Skeletal muscle satellite cell (primary cell): ENCODE results near the gene VSTM4.

Source experiments
- H3K27me3 ChIP-seq: 2 replicates; pipeline ENCODE4 v1.7.0; 2013; ENCODE audit warnings: low read length; ENCODE audit not compliant: control insufficient read depth, insufficient read depth
- H3K36me3 ChIP-seq: 2 replicates; pipeline ENCODE4 v1.7.0; 2013; ENCODE audit warnings: mild to moderate bottlenecking, control low read depth, low read length; ENCODE audit not compliant: insufficient read depth
- H3K4me1 ChIP-seq: 2 replicates; pipeline ENCODE4 v1.7.0; 2013; ENCODE audit warnings: low read length; ENCODE audit not compliant: control insufficient read depth, insufficient read depth
- H3K4me2 ChIP-seq: 2 replicates; pipeline ENCODE4 v1.7.0; 2013; ENCODE audit warnings: mild to moderate bottlenecking, low read length
- H3K4me3 ChIP-seq: 2 replicates; pipeline ENCODE4 v1.7.0; 2013; ENCODE audit warnings: low read length
- H3K9ac ChIP-seq: 2 replicates; pipeline ENCODE4 v1.7.0; 2013; ENCODE audit warnings: mild to moderate bottlenecking, low read depth, low read length, moderate library complexity
- H3K9me3 ChIP-seq: replicated peaks from 2 replicates; pipeline ENCODE4 v1.7.0; 2013; ENCODE audit warnings: mild to moderate bottlenecking, control low read depth, low read length

Gene VSTM4

GRCh38 chr10:49089152-49089551, 26.2 kb downstream of the VSTM4 start:
- no peaks in the 10 kb centered on the region for H3K4me1 ChIP-seq
- peaks cover 3% of the 10 kb centered on the region for H3K27me3 ChIP-seq
- H3K4me2 ChIP-seq: no peak overlapping the region
- H3K9ac ChIP-seq: no peak overlapping the region
- no peak overlapping the region for H3K4me3 ChIP-seq
- no peaks in the 10 kb centered on the region for H3K36me3 ChIP-seq
- peaks cover 4% of the 10 kb centered on the region for H3K9me3 ChIP-seq

GRCh38 chr10:49086889-49087288, 28.4 kb downstream of the VSTM4 start:
- Histone ChIP-seq H3K4me1 (no peaks in the 10 kb centered on the region), H3K9ac (no peak overlapping the region), H3K4me2 (no peak overlapping the region), H3K9me3 (peaks cover 4% of the 10 kb centered on the region), H3K27me3 (peaks cover 7% of the 10 kb centered on the region), H3K4me3 (no peak overlapping the region), H3K36me3 (no peaks in the 10 kb centered on the region)

- Histone ChIP-seq H3K4me1 (no peaks in the 10 kb centered on the region), H3K27me3 (peaks cover 21% of the 10 kb centered on the region), H3K36me3 (no peaks in the 10 kb centered on the region), H3K9ac (no peak overlapping the region), H3K4me3 (no peak overlapping the region), H3K4me2 (no peak overlapping the region), H3K9me3 (peaks cover 4% of the 10 kb centered on the region)
Measured at GRCh38 chr10:49083261-49083660, 32.1 kb downstream of the VSTM4 start.

- Histone ChIP-seq H3K36me3 (no peaks in the 10 kb centered on the region), H3K9ac (no peak overlapping the region), H3K27me3 (peaks cover 21% of the 10 kb centered on the region), H3K4me2 (no peak overlapping the region), H3K9me3 (peaks cover 4% of the 10 kb centered on the region), H3K4me3 (no peak overlapping the region), H3K4me1 (no peaks in the 10 kb centered on the region)
Measured at GRCh38 chr10:49082766-49083165, 32.6 kb downstream of the VSTM4 start.

GRCh38 chr10:49081547-49082275, 33.6 kb downstream of the VSTM4 start:
- H3K4me3 ChIP-seq: no peak overlapping the region
- H3K36me3 ChIP-seq: no peaks in the 10 kb centered on the region
- no peak overlapping the region for H3K9ac ChIP-seq
- no peak overlapping the region for H3K4me2 ChIP-seq
- H3K4me1 ChIP-seq: no peaks in the 10 kb centered on the region
- H3K9me3 ChIP-seq: no peaks in the 10 kb centered on the region
- peaks cover 21% of the 10 kb centered on the region for H3K27me3 ChIP-seq

GRCh38 chr10:49080965-49081364, 34.4 kb downstream of the VSTM4 start:
- H3K9ac ChIP-seq: no peak overlapping the region
- H3K9me3 ChIP-seq: no peaks in the 10 kb centered on the region

GRCh38 chr10:49080071-49080470, 35.3 kb downstream of the VSTM4 start:
- H3K9me3 ChIP-seq: no peaks in the 10 kb centered on the region
- no peak overlapping the region for H3K9ac ChIP-seq
- H3K4me1 ChIP-seq: no peaks in the 10 kb centered on the region
- H3K4me3 ChIP-seq: no peak overlapping the region
- no peak overlapping the region for H3K4me2 ChIP-seq
- no peaks in the 10 kb centered on the region for H3K36me3 ChIP-seq
- peaks cover 21% of the 10 kb centered on the region for H3K27me3 ChIP-seq

More at GRCh38 chr10:49080965-49081364, 34.4 kb downstream of the VSTM4 start:
- peaks cover 21% of the 10 kb centered on the region for H3K27me3 ChIP-seq
- H3K4me1 ChIP-seq: no peaks in the 10 kb centered on the region
- no peak overlapping the region for H3K4me3 ChIP-seq
- no peaks in the 10 kb centered on the region for H3K36me3 ChIP-seq
- no peak overlapping the region for H3K4me2 ChIP-seq

GRCh38 chr10:49079499-49079898, 35.8 kb downstream of the VSTM4 start:
- no peak overlapping the region for H3K4me2 ChIP-seq
- H3K4me3 ChIP-seq: no peak overlapping the region
- no peaks in the 10 kb centered on the region for H3K4me1 ChIP-seq
- H3K36me3 ChIP-seq: no peaks in the 10 kb centered on the region
- H3K27me3 ChIP-seq: peaks cover 21% of the 10 kb centered on the region
- H3K9ac ChIP-seq: no peak overlapping the region
- no peaks in the 10 kb centered on the region for H3K9me3 ChIP-seq

- no peaks in the 10 kb centered on the region for H3K36me3 ChIP-seq
- H3K4me2 ChIP-seq: no peak overlapping the region
- H3K9me3 ChIP-seq: no peaks in the 10 kb centered on the region
- H3K9ac ChIP-seq: no peak overlapping the region
- peaks cover 21% of the 10 kb centered on the region for H3K27me3 ChIP-seq
- no peak overlapping the region for H3K4me3 ChIP-seq
- H3K4me1 ChIP-seq: no peaks in the 10 kb centered on the region
Measured at GRCh38 chr10:49079072-49079471, 36.2 kb downstream of the VSTM4 start.

GRCh38 chr10:49078433-49078832, 36.9 kb downstream of the VSTM4 start:
- H3K27me3 ChIP-seq: peaks cover 21% of the 10 kb centered on the region

GRCh38 chr10:49076741-49077521, 38.4 kb downstream of the VSTM4 start:
- Histone ChIP-seq H3K4me1 (no peaks in the 10 kb centered on the region), H3K4me3 (no peak overlapping the region), H3K36me3 (no peaks in the 10 kb centered on the region), H3K9ac (no peak overlapping the region), H3K27me3 (peaks cover 18% of the 10 kb centered on the region), H3K4me2 (no peak overlapping the region), H3K9me3 (no peaks in the 10 kb centered on the region)

More at GRCh38 chr10:49078433-49078832, 36.9 kb downstream of the VSTM4 start:
- Histone ChIP-seq H3K9ac (no peak overlapping the region), H3K4me1 (no peaks in the 10 kb centered on the region), H3K4me2 (no peak overlapping the region), H3K4me3 (no peak overlapping the region), H3K36me3 (no peaks in the 10 kb centered on the region), H3K9me3 (no peaks in the 10 kb centered on the region)
